ENCODE data around the gene ZBED4.

DNA sequence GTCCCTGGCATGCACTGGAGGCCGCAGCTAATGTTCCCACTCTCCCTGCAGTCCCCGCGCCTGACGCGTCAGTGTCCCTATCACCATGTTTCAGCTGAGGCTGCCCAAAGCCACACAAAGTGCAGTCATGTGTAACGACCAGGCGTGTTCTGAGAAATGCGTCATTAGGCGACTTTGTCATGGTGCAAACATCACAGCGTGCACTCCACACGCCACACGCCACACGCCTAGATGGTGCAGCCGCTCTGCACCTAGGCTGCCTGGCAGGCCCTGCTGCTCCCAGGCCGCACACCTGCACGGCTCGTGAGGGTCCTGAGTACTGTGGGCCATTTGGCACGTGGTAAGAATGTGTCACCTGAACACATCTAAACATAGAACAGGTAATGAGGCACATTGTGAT is 67.2 kb downstream of the ZBED4 start:
- TF ChIP-seq ZNF274 (IDR thresholded peaks at IDR 0.05; ENCODE audit: low read depth, low read length) (no peak), YY1 (IDR thresholded peaks at IDR 0.05; ENCODE audit: insufficient read depth, insufficient read length) (no peak)
